ENCODE data around the gene ILDR2. TPM values are rescaled to one million over a fixed set of nuclear protein-coding genes. Genes with fewer than 3 reads are reported as not detected.

ILDR2 gene
- total RNA-seq, 4 donors from 2014 or later: 1.1 to 5.4 (median 1.7) TPM

DNA sequence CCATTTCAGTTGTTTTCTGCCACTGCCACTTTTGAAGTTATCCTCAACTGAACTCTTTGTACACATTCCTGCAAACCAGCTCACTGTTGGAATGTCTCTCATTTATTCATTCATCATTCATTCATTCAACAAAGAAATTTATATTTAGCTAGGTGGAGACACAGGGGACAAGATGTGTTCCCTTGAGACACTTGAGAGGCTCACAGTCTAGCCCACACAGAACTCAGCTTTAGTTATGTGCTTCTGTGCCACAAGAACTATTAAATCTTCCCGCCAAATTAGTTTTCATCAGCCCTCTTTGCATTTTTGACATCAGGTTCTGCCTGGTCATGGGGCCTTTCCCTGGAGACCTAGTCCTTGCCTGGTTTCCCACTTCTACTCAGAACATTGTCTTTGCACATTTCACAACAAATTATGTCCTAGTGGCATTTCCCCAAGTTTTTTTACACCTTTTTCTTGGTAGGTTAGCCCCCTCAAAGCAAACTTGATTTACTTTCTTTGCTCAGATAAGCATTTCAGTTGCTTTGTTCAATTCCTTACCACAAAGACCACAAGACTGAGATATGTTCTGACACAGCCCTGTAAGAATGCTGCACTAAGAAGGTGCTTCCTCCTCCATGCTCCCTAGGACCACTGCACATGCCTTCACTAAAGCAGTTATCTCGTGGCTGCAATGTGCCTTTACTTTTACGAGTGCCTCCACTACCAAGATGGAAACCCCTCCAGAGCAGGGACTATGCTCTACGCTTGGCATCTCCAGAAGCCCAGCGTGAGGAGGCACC, 31.0 kb downstream of the ILDR2 start:
- no peak for DNase-seq
- Histone ChIP-seq H3K4me3 (no peak overlapping the region), H3K4me1 (peaks cover 0 to 10% (median 5%) of the 10 kb centered on the region in 4 donors), H3K27me3 (peaks cover 28% of the 10 kb centered on the region), H3K9me3 (no peaks in the 10 kb centered on the region), H3K27ac (no peak overlapping the region), H3K36me3 (no peaks in the 10 kb centered on the region)
- no peak for TF ChIP-seq CTCF (IDR thresholded peaks at IDR 0.05)
- no peak for TF ChIP-seq POLR2AphosphoS5 (IDR thresholded peaks at IDR 0.05)
- TF ChIP-seq POLR2A (IDR thresholded peaks at IDR 0.05): no peak
- TF ChIP-seq EP300 (IDR thresholded peaks at IDR 0.05; ENCODE audit: low read depth): no peak
- in situ Hi-C loops (cut with MboI; ENCODE audit: low pct_ligation_motif_present in 1 of 4, low pct_unique_long_range_greater_than_20kb in 1 of 4, low sequenced_read_pairs in 3 of 4): no loop called here
- 84 to 87% methylated on average over 5 of the region's 5 CpGs for WGBS, 2 donors (ENCODE audit: low coverage in 1 of 2)
- intact Hi-C loops (cut with DNase I; ENCODE audit: low total_unique reads): no loop called here

DNA sequence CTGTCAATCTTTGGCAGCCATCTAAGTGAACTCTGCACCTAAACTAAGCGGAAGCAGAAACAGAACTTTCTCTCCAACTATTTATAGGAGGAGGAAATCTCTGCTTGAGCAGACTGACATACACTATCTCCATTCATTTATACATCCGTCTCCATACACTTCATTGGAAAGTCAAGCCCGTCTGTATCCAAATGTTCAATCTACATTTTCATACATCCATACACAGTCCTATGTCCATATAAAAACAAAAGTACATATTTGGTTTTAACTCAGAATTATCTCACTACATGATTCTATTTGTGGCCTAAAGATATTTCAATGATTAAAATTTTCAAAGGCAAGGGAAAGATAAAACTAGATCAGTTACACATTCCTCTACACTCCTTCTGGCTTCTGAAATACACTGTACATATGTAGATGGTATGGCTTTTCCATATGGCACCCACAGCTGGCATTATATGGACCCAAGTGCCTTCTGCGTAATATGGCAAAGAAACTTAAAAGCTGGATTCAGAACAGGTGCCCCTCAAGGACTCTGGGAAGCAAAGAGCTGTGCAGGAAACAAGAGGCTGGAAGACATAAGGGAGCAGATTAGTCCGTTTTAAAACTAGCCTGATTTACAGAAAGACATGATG, 35.5 kb downstream of the ILDR2 start:
- DNase-seq: no peak
- TF ChIP-seq CTCF (IDR thresholded peaks at IDR 0.05): no peak
- TF ChIP-seq POLR2AphosphoS5 (IDR thresholded peaks at IDR 0.05): no peak
- TF ChIP-seq EP300 (IDR thresholded peaks at IDR 0.05; ENCODE audit: low read depth): no peak
- no peak for TF ChIP-seq POLR2A (IDR thresholded peaks at IDR 0.05)
- no peak overlapping the region for H3K4me3 ChIP-seq
- no peak overlapping the region for H3K27ac ChIP-seq
- no peaks in the 10 kb centered on the region for H3K4me1 ChIP-seq
- no peaks in the 10 kb centered on the region for H3K27me3 ChIP-seq
- 90 to 92% methylated on average over 5 of the region's 5 CpGs for WGBS, 2 donors (ENCODE audit: low coverage in 1 of 2)
- no peaks in the 10 kb centered on the region for H3K36me3 ChIP-seq
- H3K9me3 ChIP-seq: no peaks in the 10 kb centered on the region
- intact Hi-C loops (cut with DNase I; ENCODE audit: low total_unique reads): no loop called here
- in situ Hi-C loops (cut with MboI; ENCODE audit: low pct_ligation_motif_present in 1 of 4, low pct_unique_long_range_greater_than_20kb in 1 of 4, low sequenced_read_pairs in 3 of 4): no loop called here

DNA sequence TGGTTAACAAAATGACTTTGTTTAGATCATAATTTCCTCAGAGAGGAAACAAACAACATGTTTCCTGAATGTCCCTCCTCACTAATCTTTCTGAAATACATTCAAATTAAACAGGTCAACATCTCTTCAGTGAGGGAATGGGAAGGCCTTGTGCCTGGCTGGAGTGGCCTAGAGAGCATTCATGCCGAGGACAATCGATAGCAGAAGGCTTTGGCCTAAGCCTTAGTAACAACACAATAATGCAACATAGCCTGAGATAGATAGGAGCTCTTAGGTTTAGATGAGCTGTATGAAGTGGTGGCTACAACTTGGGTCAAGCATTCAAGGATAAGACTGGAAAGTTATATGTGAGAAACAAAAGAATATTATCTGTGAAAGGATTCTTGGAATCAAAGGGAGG, 37.4 kb downstream of the ILDR2 start:
- no peak for TF ChIP-seq CTCF (IDR thresholded peaks at IDR 0.05)
- no peak for TF ChIP-seq EP300 (IDR thresholded peaks at IDR 0.05; ENCODE audit: low read depth)
- TF ChIP-seq POLR2AphosphoS5 (IDR thresholded peaks at IDR 0.05): no peak
- TF ChIP-seq POLR2A (IDR thresholded peaks at IDR 0.05): no peak

GRCh38 chr1:166937329-166937728, 38.0 kb downstream of the ILDR2 start:
- no peaks in the 10 kb centered on the region for H3K4me1 ChIP-seq
- H3K9me3 ChIP-seq: no peaks in the 10 kb centered on the region
- H3K36me3 ChIP-seq: no peaks in the 10 kb centered on the region
- no peak for TF ChIP-seq POLR2AphosphoS5 (IDR thresholded peaks at IDR 0.05)
- intact Hi-C loops (cut with DNase I; ENCODE audit: low total_unique reads) (no loop called here), in situ Hi-C loops (cut with MboI; ENCODE audit: low pct_ligation_motif_present in 1 of 4, low pct_unique_long_range_greater_than_20kb in 1 of 4, low sequenced_read_pairs in 3 of 4) (no loop called here)
- H3K27me3 ChIP-seq: no peaks in the 10 kb centered on the region
- H3K4me3 ChIP-seq: no peak overlapping the region
- 87 to 100% methylated on average over 1 to 4 of the region's 4 CpGs for whole genome bisulfite sequencing, 2 donors (ENCODE audit: low coverage in 1 of 2)
- no peak for DNase-seq
- no peak overlapping the region for H3K27ac ChIP-seq

More for the DNA sequence above, 37.4 kb downstream of the ILDR2 start:
- in situ Hi-C loops (cut with MboI; ENCODE audit: low pct_ligation_motif_present in 1 of 4, low pct_unique_long_range_greater_than_20kb in 1 of 4, low sequenced_read_pairs in 3 of 4) (no loop called here), intact Hi-C loops (cut with DNase I; ENCODE audit: low total_unique reads) (no loop called here)
- H3K36me3 ChIP-seq: no peaks in the 10 kb centered on the region
- no peaks in the 10 kb centered on the region for H3K27me3 ChIP-seq
- no peak overlapping the region for H3K27ac ChIP-seq
- no peak overlapping the region for H3K4me3 ChIP-seq
- no peaks in the 10 kb centered on the region for H3K9me3 ChIP-seq
- WGBS, 2 donors (ENCODE audit: low coverage in 1 of 2): 91 to 95% methylated on average over 2 of the region's 2 CpGs
- H3K4me1 ChIP-seq: no peaks in the 10 kb centered on the region
- DNase-seq: no peak

All from transverse colon (tissue), 4 donors.